ENCODE data around the gene TPRN.

The TPRN gene

DNA sequence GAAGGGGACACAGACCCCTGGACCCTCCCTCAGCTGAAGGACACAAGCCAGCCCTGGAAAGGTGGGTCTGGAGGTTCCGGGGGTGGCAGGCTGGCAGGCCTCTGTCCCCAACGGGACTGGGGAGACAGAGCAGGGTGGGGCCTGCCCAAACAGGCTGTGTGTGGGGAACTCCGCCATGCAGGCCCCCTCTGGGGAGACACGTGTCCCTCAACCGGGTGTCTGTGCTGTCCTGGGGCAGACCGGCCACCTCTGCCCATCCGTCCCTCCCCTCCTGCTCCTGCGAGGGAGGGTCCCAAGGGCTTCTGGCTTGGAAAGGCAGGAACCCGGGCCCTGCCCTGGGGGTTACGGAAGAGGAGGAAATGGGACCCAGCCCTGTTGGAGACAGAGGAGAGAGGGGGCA, 31.6 kb upstream of the TPRN start:
- no peaks in the 10 kb centered on the region for H3K27me3 ChIP-seq
- H3K4me1 ChIP-seq, result peaks cover 11% of the 10 kb centered on the region
- no peaks in the 10 kb centered on the region for H3K9me3 ChIP-seq
- no peak overlapping the region for H3K4me3 ChIP-seq (ENCODE audit: low read depth, low read length)
- DNase-seq, result no peak
- TF ChIP-seq CTCF (IDR thresholded peaks at IDR 0.05; ENCODE audit: low read depth, low read length), result no peak
- H3K36me3 ChIP-seq, result no peaks in the 10 kb centered on the region

- TF ChIP-seq CTCF (IDR thresholded peaks at IDR 0.05; ENCODE audit: low read depth, low read length), result no peak
- no peak for DNase-seq
- Histone ChIP-seq H3K9me3 (no peaks in the 10 kb centered on the region), H3K4me3 (ENCODE audit: low read depth, low read length) (no peak overlapping the region), H3K36me3 (no peaks in the 10 kb centered on the region), H3K4me1 (peaks cover 7% of the 10 kb centered on the region; the same call in 1 of the 2 replicates), H3K27me3 (no peaks in the 10 kb centered on the region)
These were observed 31.0 kb upstream of the TPRN start for GRCh38 chr9:137231372-137232039.

DNA sequence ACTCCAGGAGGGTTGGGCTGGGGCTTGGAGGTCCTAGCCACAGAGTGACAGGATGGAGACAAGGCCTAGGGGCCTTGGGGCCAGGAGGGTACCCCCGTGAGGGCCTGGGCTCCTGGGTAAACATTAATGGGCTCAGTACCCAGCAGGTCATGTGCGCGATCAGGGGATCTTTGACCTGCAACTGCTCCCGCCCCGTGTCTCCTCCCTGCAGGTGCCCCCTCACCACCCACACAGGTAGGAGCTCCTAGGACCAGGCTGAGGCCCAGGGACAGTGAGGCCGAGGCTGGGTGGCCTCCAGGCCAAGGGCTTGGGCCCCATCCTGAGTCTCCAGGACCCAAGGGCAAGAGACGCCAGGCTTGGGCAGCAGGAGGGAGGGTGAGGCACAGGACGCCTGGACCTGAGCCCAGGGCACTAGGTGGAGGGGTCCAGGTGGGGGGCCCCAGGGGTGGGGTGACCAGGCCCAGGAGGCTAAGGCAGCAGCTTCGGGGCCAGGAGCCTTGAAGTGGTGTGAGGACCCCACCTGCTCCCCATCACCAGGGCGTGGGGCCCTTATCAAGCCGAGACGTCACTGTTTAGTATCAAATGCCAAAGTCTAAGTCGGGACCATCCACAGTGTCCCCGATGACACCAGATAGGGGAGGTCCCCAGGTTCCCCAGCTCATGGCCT, 30.3 kb upstream of the TPRN start, which contains the start of gene SLC34A3:
SLC34A3 (plus strand) TSS at position 197 of the 667 bp plus-strand sequence. CDS start 802 bp downstream, outside the sequence.
- H3K27me3 ChIP-seq, result no peaks in the 10 kb centered on the region
- H3K4me1 ChIP-seq, result peaks cover 7% of the 10 kb centered on the region; the same call in 1 of the 2 replicates
- H3K36me3 ChIP-seq, result no peaks in the 10 kb centered on the region
- DNase-seq, result no peak
- H3K4me3 ChIP-seq (ENCODE audit: low read depth, low read length), result no peak within 1 kb of the TSS
- no peak for TF ChIP-seq CTCF (IDR thresholded peaks at IDR 0.05; ENCODE audit: low read depth, low read length)
- no peaks in the 10 kb centered on the region for H3K9me3 ChIP-seq

DNA sequence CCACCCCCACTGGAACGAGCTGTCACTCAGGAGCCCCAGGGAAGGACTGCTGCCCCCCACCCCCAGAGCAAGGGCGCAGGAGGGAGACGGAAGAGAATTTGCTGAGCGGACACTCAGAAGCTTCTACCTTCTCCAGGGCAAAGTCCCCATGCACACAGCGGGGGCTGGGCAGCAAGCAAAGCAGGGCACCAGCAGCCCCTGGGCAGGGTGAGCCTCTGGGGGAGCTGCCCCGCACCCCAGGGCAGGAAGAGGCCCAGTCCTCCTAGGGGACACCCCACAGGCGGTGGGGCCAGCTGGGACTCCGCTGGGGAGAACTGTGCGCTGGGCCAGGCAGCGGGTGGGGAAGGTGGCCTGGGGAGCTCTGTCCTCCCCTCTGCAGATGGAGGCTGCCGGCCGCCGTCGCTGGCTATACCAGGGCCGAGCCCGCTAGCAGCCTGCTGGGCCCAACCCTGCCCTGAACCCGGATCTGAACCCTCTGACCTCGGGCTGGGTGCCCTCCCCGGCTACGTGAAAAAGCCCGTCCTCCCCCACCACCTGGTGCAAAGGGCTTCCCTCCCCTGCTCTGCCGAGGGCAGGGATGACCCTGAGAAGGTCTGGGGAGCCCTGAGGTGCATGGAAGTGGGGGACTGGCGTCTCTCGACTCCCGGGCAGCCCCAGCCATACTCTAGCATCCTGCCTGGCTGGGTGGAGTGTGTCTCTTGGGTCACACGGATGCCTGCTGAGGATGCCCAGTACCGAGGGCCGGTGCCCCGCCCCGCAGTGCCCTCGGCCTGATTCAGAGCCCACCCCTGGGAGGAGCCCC, 29.6 kb upstream of the TPRN start:
- Histone ChIP-seq H3K36me3 (no peaks in the 10 kb centered on the region), H3K4me1 (peaks cover 7% of the 10 kb centered on the region; the same call in 1 of the 2 replicates), H3K27me3 (no peaks in the 10 kb centered on the region), H3K9me3 (no peaks in the 10 kb centered on the region), H3K4me3 (ENCODE audit: low read depth, low read length) (no peak overlapping the region)
- TF ChIP-seq CTCF (IDR thresholded peaks at IDR 0.05; ENCODE audit: low read depth, low read length), result no peak
- DNase-seq, result no peak

GRCh38 chr9:137228968-137229896, 28.7 kb upstream of the TPRN start:
- Histone ChIP-seq H3K36me3 (no peaks in the 10 kb centered on the region), H3K9me3 (no peaks in the 10 kb centered on the region), H3K27me3 (no peaks in the 10 kb centered on the region), H3K4me1 (peaks cover 7% of the 10 kb centered on the region; the same call in 1 of the 2 replicates), H3K4me3 (ENCODE audit: low read depth, low read length) (no peak overlapping the region)
- DNase-seq, result peak; percentile 52
- TF ChIP-seq CTCF (IDR thresholded peaks at IDR 0.05; ENCODE audit: low read depth, low read length), result no peak

All from BE2C (cell line).